Osteocyte (in vitro differentiated cells): ENCODE measurements around the gene SRRM1. TPM values are rescaled to one million over a fixed set of nuclear protein-coding genes. Genes with fewer than 3 reads are reported as not detected.

ENCODE experiments used
- DNase-seq: peaks from one replicate; pipeline ENCODE4 v3.0.0; 2021; ENCODE audit warnings: mixed read lengths; ENCODE audit not compliant: unreplicated experiment; ENCODE audit errors: extremely low spot score
- H3K27ac Mint-ChIP-seq: one replicate; pipeline ENCODE4 v1.8.0; 2021; ENCODE audit warnings: mild to moderate bottlenecking, mixed read lengths; ENCODE audit not compliant: unreplicated experiment
- H3K27me3 Mint-ChIP-seq: one replicate; pipeline ENCODE4 v1.8.0; 2021; ENCODE audit warnings: mixed read lengths; ENCODE audit not compliant: unreplicated experiment
- H3K36me3 Mint-ChIP-seq: one replicate; pipeline ENCODE4 v1.8.0; 2021; ENCODE audit warnings: mixed read lengths; ENCODE audit not compliant: unreplicated experiment
- H3K4me1 Mint-ChIP-seq: one replicate; pipeline ENCODE4 v1.8.0; 2021; ENCODE audit warnings: mixed read lengths; ENCODE audit not compliant: unreplicated experiment
- H3K4me3 Mint-ChIP-seq: one replicate; pipeline ENCODE4 v1.8.0; 2021; ENCODE audit warnings: mild to moderate bottlenecking, moderate library complexity, mixed read lengths; ENCODE audit not compliant: unreplicated experiment
- H3K9me3 Mint-ChIP-seq: one replicate; pipeline ENCODE4 v1.8.0; 2021; ENCODE audit warnings: mixed read lengths; ENCODE audit not compliant: unreplicated experiment
- total RNA-seq: library from RNA; stranded (reverse); gene quantifications from 2 replicates; pipeline ENCODE4 v1.2.1, GENCODE V29; 2021
- TF ChIP-seq, protein P1 (sequence below): fragments of 200-600 bp; sonication (generic); IDR thresholded peaks from 2 replicates; pipeline ENCODE4 v1.5.0; 2021; ENCODE audit warnings: antibody characterized with exemption, mild to moderate bottlenecking, moderate library complexity

SRRM1 gene
- total RNA-seq, 1 donor from 2014 or later = 110 TPM

DNA sequence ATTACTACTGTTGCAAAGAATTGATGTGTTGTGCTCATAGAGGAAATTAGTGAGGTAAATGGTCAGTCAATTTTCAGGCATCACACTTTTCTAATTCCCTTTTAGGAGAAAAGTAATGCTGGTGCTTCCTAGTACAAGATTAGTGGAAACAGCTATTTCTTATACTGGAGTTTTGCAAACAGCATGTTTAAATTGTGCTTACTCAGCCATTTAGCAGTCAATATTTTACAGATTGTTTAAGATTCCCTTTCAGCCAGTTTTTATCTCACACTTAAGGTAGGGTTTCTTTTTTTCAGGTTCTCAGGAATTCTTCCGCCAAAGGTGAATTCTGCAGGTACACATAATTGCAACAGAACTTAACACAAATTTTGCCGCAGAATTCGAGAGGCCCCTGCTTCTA is 10.9 kb downstream of the SRRM1 start:
- H3K27me3 Mint-ChIP-seq = no peaks in the 10 kb centered on the region
- H3K9me3 Mint-ChIP-seq = no peaks in the 10 kb centered on the region
- no peak for DNase-seq
- H3K4me1 Mint-ChIP-seq = peaks cover 3% of the 10 kb centered on the region
- H3K4me3 Mint-ChIP-seq = no peak overlapping the region
- H3K36me3 Mint-ChIP-seq = peaks cover 70% of the 10 kb centered on the region
- TF ChIP-seq, protein P1, sequence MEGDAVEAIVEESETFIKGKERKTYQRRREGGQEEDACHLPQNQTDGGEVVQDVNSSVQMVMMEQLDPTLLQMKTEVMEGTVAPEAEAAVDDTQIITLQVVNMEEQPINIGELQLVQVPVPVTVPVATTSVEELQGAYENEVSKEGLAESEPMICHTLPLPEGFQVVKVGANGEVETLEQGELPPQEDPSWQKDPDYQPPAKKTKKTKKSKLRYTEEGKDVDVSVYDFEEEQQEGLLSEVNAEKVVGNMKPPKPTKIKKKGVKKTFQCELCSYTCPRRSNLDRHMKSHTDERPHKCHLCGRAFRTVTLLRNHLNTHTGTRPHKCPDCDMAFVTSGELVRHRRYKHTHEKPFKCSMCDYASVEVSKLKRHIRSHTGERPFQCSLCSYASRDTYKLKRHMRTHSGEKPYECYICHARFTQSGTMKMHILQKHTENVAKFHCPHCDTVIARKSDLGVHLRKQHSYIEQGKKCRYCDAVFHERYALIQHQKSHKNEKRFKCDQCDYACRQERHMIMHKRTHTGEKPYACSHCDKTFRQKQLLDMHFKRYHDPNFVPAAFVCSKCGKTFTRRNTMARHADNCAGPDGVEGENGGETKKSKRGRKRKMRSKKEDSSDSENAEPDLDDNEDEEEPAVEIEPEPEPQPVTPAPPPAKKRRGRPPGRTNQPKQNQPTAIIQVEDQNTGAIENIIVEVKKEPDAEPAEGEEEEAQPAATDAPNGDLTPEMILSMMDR = no peak
- H3K27ac Mint-ChIP-seq = no peak overlapping the region

DNA sequence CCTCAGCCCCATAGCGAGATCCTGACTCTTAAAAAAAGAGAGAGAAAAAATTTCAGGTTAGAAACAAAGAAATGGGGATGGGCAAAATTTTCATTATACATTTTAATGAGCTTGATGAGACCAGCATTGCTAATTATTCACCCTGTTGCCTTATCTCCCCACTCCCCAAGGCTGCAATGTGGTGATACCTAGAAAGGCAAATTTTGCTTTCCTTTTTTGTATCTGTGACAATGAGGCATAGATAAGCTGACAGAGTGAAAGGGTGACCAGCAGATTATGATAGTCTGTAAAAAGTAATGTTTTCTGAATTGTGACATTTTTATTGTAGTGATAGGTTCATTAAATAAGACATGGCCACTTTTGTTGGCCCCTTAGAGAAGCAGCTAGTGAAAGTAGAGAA is 12.9 kb downstream of the SRRM1 start:
- H3K27me3 Mint-ChIP-seq = no peaks in the 10 kb centered on the region
- TF ChIP-seq, protein P1 = no peak
- DNase-seq = no peak
- peaks cover 5% of the 10 kb centered on the region for H3K4me1 Mint-ChIP-seq
- H3K9me3 Mint-ChIP-seq = no peaks in the 10 kb centered on the region
- H3K4me3 Mint-ChIP-seq = no peak overlapping the region
- H3K36me3 Mint-ChIP-seq = peaks cover 69% of the 10 kb centered on the region
- no peak overlapping the region for H3K27ac Mint-ChIP-seq

DNA sequence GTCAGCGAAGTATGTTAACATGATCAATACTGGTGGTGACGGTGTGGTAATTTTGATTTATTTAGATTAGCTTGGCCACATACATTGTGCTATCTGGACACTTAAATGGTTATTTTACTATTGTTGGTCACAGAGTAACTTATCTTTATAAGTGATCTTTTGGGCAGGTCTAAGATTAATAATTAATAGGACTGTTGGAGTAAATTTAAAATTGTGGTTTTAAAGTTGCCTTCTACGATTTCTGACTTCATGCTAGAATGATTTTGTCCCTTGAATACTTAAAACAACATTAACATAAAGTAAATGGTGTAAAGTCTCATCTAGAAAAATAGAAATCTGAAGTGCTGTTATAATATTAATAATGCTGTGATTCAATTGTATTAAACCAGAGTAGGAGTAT is 14.7 kb downstream of the SRRM1 start:
- Mint-ChIP-seq H3K27ac (no peak overlapping the region), H3K4me1 (peaks cover 5% of the 10 kb centered on the region)

DNA sequence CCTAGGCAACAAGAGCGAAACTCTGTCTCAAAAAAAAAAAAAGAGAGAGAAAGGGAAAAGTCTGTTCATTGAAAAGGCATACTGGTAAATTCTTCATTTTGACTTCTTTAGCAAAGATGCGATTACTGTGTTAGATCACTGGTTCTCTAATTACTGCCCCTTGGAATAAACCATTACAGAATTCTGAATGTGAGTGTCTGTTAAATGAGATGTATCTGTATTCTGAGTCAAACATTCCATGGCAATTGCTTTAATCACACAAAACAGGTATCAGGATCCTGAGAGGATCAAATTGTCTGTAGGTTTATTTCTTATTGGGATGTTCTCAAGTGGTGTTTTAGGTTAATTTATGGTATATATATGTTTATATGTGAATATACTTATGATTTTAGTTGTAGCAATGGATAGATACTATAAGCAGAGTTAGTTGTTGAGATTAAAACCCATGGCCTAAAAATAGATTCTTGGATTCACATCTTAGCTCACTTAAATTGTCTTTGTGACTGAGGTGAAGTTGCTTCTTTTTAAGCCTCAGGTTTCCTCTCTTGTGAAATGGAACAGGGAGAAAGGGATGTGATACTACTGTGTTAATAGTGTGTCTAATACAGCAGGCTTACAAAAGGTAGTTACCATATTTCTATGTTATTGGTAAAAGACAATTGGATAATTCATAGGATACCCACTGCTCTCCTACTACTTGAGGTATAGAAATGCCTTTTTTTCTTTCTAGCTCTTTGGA is 16.2 kb downstream of the SRRM1 start:
- H3K36me3 Mint-ChIP-seq = peaks cover 63% of the 10 kb centered on the region
- H3K9me3 Mint-ChIP-seq = no peaks in the 10 kb centered on the region
- H3K4me1 Mint-ChIP-seq = peaks cover 5% of the 10 kb centered on the region
- no peaks in the 10 kb centered on the region for H3K27me3 Mint-ChIP-seq
- TF ChIP-seq, protein P1 = no peak
- H3K4me3 Mint-ChIP-seq = no peak overlapping the region
- no peak for DNase-seq
- no peak overlapping the region for H3K27ac Mint-ChIP-seq

More for the DNA sequence above, 14.7 kb downstream of the SRRM1 start:
- peaks cover 68% of the 10 kb centered on the region for H3K36me3 Mint-ChIP-seq
- no peak overlapping the region for H3K4me3 Mint-ChIP-seq
- H3K9me3 Mint-ChIP-seq = no peaks in the 10 kb centered on the region
- TF ChIP-seq, protein P1 = no peak
- no peak for DNase-seq
- H3K27me3 Mint-ChIP-seq = no peaks in the 10 kb centered on the region

DNA sequence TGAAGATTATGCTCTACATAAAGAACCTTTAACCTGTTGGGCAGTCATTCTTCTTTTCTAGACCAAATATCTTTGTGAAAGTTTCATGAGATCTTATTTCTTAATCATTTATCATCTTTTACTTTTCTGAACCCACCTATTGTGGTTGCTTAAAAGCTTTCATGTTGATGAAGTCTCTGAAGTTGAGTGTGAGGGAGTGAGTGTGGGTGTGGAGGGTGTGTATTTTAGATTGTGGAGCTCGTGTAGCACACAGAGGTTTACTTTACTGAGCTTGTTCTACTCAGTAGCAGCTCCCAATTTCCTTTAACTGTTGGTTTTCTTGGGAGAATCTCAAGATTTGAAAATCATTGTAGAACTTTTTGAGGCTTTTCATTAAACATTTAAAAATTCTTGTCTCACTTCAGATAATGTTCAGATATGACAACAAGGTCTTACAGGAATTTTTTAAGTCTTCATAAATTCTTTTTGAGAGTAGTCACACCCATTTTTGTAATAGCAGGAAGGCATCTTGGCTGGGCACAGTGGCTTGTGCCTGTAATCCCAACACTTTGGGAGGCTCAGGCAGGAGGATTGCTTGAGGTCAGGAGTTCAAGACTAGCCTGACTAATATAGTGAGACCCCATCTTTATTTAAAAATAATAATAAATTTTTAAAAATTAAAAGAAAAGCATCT is 17.0 kb downstream of the SRRM1 start:
- peaks cover 58% of the 10 kb centered on the region for H3K36me3 Mint-ChIP-seq
- H3K4me3 Mint-ChIP-seq = no peak overlapping the region
- H3K27me3 Mint-ChIP-seq = no peaks in the 10 kb centered on the region
- H3K9me3 Mint-ChIP-seq = no peaks in the 10 kb centered on the region
- no peak for DNase-seq
- H3K27ac Mint-ChIP-seq = peak overlapping the region; percentile 70
- H3K4me1 Mint-ChIP-seq = peaks cover 5% of the 10 kb centered on the region
- TF ChIP-seq, protein P1 = no peak
